HL-60/S4 treated with phorbol 12-myristate 13-acetate at 8.2 ng/mL for 4 days and 3 days (cell line): ENCODE data around the gene DHDDS.
"Not testable (repeated sequence)": the region's sequence is repeated elsewhere in the genome, so short reads cannot be mapped to it uniquely, and the experiment has no call there.

Experiments used
- in situ Hi-C: fragments of 300-500 bp; cut with MboI; formaldehyde crosslinking; loops from 2 replicates; pipeline ENCODE4 v1.15.0; 2022; ENCODE audit warnings: low sequenced_read_pairs

DHDDS gene, protein sequence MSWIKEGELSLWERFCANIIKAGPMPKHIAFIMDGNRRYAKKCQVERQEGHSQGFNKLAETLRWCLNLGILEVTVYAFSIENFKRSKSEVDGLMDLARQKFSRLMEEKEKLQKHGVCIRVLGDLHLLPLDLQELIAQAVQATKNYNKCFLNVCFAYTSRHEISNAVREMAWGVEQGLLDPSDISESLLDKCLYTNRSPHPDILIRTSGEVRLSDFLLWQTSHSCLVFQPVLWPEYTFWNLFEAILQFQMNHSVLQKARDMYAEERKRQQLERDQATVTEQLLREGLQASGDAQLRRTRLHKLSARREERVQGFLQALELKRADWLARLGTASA

DNA sequence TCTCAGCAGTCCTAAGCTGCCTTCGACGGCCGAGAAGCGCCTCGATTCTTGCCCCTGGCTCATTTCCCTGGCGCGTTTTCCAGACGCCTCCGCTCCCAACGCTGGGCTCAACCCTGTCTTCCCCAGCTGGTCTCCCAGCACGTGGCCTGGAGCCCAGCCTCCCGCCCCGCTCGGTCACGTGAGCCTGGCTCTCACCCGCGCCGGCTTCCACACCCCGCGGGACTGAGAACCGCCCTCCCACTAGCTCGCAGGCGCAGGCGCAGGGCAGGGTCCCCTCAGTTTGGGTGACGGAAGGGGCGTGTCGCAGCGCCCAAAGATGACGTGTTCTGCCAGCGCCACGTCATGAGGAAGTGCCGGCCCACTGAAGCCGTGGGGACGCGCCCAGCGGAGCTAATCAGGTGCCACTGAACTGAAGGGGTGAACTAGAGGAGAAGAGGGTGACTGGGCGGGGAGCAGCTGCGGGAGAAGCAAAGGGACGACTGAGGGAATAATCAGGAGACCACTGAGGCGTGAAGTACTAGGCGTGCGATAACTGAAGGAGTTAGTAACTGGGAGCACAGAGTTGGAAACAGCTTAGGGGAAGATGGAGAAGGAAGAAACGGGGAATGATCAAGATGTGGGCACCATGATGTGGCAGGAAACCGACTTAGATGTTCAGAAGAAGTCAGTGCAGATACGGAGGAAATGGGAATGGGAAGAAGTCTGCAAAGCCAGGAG is at the start of gene DHDDS:
Gene DHDDS, plus strand, starts transcription at position 343 of the 717 bp plus-strand sequence. CDS start 625 bp downstream, outside the sequence.
- in situ Hi-C loops, result no loop called here

DNA sequence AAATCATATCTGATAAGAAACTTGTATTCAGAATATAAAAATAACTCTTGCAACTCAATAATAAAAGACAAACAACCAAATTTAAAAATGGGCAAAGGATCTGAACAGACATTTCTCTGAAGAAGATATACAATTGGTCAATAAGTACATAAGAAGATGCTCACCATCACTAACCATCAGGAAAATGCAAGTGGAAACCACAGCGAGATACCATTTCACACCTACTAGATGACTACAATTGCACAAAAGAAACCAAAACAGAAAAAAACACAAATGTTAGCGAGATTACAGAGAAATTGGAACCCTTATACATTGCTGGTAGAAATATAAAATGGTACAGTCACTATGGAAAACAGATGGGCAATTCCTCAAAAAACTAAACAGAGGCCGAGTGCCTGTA is 48.0 kb upstream of the DHDDS start:
- in situ Hi-C loops, result no loop called here

DNA sequence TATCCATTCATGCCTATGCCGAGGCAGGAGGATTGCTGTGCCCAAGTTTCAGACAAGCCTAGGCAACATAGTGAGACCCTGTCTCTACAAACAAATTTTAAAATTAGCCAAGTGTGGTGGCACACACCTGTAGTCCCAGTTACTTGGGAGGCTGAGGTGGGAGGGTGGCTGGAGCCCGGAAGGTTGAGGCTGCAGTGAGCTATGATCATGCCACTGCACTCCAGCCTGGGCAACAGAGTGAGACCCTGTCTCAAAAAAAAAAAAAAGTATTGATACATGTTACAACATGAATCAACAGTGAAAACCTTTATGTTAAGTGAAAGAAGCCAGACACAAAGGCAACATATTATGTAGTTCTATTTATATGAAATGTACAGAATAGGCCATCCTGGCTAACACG is 47.1 kb upstream of the DHDDS start:
- in situ Hi-C loops, result not testable (repeated sequence)

DNA sequence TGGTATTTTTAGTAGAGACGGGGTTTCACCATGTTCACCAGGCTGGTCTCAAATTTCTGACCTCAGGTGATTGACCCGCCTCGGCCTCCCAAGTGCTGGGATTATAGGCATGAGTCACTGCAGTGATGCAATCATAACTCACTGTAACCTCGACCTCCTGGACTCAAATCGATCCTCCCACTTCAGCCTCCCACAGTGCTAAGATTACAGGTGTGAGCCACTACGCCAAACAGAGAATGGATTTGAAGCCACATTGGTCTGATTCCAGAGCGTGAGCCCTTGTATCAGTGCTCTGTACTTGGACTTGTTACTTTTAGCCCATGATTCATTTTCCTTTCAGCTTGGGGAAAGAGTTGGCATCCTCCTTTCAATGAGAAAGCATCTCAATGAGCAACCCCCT is 44.7 kb upstream of the DHDDS start:
- in situ Hi-C loops, result no loop called here

GRCh38 chr1:26388791-26389445 is 43.2 kb upstream of the DHDDS start:
- in situ Hi-C loops, result no loop called here

DNA sequence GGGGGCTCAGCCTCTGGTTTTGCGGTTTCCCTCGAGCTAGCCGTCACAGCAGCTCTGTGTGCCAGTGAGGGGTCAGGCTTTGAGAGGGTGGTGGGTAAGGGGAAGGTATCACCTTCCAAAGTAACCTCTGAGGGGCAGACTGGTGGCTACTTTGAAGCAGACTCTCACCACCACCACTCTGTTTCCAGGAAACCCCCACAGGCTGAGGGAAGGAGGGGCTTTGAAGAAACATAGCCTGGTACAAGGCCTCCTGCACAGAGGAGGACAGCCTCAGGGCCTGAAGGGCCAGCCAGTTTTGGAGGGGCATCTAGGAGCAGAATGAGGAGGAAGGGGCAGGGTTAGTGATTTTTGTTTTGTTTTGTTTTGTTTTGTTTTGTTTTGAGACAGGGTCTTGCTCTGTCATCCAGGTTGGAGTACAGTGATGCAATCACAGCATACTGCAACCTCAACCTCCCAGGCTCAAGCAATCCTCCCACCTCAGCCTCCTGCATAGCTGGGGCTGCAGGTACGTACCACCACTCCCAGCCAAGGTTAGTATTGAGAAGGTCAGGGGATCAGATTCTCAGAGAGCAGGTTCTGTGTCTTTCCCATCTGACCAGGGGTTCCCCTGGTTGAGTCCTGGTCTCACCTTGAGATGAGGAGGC is 42.4 kb upstream of the DHDDS start:
- in situ Hi-C loops, result loop anchor here (10.0 kb wide), 1 partner anchor 285 kb away; no protein-coding TSS in a partner anchor

DNA sequence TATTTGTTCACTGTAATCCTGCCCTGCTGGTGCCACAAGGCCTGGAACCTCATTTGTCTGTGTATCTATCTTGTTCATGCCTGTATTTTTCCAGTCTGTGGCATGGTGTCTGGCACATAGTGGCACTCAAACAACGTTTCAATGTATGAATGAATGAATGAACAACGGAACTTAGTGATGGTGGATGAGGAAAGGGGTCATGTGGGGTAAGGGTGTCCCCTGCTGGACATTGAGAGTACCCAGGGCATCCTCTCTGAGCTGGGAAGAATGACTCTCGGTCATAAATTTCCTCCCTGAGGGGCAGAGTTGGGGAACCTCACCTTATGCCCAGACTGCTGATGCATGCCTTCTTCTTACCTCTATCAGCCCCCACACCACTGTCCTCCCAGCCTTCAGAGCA is 40.7 kb upstream of the DHDDS start:
- in situ Hi-C loops, result loop anchor here (10.0 kb wide), 1 partner anchor 287 kb away; no protein-coding TSS in a partner anchor

DNA sequence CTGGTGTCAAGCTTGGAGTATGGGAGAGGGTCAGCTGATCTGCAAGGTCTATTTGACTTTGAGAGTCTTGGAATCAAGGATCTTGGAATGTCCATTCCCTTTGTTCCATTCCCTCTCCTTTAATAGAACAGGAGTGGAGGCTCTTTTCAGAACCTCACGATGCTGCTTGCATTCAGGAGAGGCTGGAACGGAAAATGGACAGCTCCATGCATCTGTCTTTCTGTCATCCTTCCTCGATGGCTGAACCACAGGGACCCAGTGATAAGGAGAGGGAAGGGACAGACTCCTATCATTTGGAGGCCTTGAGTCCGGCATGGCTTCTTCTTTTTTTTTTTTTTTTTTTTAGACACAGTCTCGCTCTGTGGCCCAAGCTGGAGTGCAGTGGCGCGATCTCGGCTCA is 36.4 kb upstream of the DHDDS start:
- in situ Hi-C loops, result loop anchor here (10.0 kb wide), 1 partner anchor 291 kb away; no protein-coding TSS in a partner anchor

DNA sequence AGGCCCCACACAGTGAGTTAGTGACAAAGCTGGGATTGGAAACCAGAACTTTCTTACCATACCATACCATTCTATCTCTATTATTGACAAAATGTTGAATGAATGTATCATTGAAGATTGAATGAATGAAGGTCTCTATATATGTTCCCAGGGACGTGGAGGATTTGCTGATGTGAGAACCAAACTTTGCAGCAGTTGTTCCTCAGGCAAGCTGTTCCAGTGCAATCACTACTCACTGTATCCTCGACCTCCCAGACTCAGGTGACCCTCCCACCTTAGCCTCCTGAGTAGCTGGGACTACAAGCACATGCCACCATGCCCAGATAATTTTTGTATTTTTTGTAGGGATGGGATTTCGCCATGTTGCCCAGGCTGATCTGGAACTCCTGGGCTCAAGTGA is 33.1 kb upstream of the DHDDS start:
- in situ Hi-C loops, result loop anchor here (10.0 kb wide), 1 partner anchor 294 kb away; no protein-coding TSS in a partner anchor

- in situ Hi-C loops, result no loop called here
Observed at GRCh38 chr1:26401891-26402290, 30.2 kb upstream of the DHDDS start.

DNA sequence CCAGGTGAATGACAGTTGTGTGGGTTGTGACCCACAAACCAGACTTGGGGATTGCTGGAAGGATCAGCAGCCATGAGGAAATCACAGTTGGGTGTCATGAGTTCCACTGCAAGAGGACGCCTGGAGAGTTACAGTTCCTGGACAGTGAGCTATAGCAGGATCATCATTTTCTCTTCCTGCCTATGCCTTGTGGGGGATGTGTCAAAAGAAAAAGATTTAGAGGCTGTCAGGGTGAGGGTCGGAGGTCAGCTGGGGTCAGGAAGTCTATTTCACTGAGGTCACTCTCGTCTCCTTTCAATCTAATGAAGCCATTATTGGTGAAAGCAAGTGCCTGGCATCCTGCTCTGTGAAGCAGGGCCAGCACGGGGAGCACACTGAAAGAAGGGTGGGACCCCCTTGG is 28.5 kb upstream of the DHDDS start:
- in situ Hi-C loops, result no loop called here

GRCh38 chr1:26404641-26405040 is 27.5 kb upstream of the DHDDS start:
- in situ Hi-C loops, result no loop called here

DNA sequence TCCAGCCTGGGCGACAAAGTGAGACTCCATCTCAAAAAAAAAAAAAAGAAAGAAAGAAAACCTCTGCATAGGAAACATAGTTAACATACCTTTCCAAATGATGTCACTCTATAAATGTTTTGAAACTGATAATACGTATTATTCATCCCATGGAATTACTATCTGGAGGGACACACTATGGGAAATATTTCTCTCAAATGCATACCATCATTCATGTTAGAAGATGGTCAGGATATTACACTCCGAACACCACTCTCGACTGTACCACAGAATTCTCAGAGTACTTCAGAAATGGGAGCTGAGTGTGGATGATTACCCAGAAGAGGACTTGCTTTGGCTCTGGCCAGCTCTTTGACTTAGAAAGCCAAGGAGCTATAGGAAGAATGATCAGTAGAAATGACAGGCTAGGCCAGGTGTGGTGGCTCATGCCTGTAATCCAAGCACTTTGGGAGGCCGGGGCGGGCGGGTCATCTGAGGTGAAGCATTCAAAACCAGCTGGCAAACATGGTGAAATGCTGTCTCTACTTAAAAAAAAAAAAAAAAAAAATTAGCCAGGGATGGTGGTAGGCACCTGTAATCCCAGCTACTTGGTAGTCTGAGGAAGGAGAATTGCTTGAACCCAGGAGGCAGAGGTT is 26.7 kb upstream of the DHDDS start:
- in situ Hi-C loops, result no loop called here

- in situ Hi-C loops, result no loop called here
Observed at GRCh38 chr1:26408604-26409003, 23.5 kb upstream of the DHDDS start.

DNA sequence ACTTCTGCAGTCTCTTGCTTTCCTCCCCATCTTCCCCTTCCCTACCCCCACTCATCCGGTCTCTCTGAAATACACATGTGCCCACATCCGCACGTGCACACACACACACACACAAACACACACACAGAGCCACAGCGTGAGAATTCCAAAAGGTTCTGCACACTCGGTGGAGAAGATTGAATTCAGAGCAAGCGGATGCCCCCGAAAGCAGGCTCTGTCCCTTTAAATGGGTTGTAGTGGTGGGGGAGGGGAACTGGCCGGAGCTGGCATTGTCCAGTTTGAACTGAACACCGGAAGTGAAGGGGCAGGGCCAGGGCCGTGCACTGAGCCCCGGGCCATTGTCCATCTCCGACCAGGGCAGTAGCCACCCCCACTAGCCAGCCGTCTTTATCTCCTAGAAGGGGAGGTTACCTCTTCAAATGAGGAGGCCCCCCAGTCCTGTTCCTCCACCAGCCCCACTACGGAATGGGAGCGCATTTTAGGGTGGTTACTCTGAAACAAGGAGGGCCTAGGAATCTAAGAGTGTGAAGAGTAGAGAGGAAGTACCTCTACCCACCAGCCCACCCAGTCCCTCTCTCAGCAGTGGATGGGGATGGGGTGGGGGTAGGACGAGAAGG is 22.8 kb upstream of the DHDDS start:
- in situ Hi-C loops, result no loop called here

DNA sequence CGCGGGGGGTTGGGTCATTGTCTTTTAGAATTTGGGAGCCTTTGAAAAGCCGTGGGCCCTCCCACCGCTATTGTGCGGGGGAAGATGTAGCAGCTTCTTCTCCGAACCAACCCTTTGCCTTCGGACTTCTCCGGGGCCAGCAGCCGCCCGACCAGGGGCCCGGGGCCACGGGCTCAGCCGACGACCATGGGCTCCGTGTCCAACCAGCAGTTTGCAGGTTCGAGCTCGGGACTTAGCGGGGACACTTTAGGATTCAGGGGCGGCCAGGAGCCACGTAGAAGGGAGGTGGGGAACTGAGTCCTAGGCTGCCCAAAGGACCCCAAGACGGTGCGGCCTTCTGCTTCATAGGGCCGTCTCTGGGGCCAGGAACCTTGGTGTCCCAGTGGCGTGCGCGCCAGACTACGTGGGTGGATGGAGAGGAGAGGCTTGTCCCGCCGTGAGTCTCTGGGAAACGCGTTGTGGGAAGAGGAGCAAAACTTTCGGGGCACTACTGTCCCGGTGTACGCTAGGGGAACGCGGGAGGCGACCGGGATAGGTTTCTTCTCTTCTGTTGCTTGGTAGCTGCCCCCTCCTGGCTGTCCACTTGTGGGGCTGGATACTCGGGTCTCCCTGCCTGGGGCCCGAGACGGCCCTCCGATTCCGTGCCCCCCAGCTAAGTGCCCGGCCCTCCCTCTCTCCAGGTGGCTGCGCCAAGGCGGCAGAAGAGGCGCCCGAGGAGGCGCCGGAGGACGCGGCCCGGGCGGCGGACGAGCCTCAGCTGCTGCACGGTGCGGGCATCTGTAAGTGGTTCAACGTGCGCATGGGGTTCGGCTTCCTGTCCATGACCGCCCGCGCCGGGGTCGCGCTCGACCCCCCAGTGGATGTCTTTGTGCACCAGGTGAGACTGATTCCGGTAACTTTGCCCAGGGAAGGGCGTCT is 21.2 kb upstream of the DHDDS start, which contains the start of gene LIN28A:
Gene LIN28A, plus strand, starts transcription at position 112 of the 918 bp plus-strand sequence. Its CDS starts 75 bp downstream, at position 187.
- in situ Hi-C loops, result no loop called here

DNA sequence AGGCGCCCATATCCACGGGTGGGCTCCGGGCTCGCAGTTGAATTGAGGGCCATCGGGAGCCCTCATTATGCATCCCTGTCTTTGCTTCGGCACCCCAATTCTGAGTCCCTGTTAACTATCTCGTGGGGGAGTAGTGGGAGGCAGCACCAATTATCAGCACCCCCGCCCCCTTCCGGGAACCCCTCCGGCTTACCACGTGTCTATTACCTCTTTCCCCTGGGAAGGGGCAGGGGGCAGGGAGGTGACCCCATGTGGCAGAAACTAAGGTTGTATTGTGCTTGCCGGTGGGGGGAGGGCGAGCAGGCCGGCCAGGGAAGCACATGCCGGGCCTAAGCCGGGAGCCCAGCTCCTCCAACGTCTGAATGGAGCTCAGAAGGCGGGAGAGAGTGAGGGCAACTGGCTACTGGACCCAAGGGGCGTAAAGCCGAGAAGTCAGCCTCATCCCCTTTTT is 20.5 kb upstream of the DHDDS start:
- in situ Hi-C loops, result no loop called here

- in situ Hi-C loops, result no loop called here
Observed at GRCh38 chr1:26412180-26412840, 19.8 kb upstream of the DHDDS start.
